HEK293 (cell line): ENCODE measurements around the gene ATP2A3.

Source experiments
- CTCF ChIA-PET: fragments of 350-600 bp; formaldehyde crosslinking; extraction: SDS; loops from one replicate; lab custom pipeline; 2021; ENCODE audit warnings: antibody characterized with exemption; lab: Yijun Ruan, JAX
- POLR2A ChIA-PET: fragments of 300-600 bp; formaldehyde crosslinking; extraction: SDS; loops from one replicate; lab custom pipeline; 2020; ENCODE audit warnings: antibody characterized with exemption, inconsistent platforms; lab: Yijun Ruan, JAX
- H3K27ac ChIP-seq: fragments of 200-500 bp; sonication (Bioruptor generic); 2 replicates; pipeline ENCODE4 v1.5.1; 2014; ENCODE audit warnings: low read depth, low read length, control low read depth, inconsistent platforms; ENCODE audit errors: extremely low read depth
- H3K36me3 ChIP-seq, 2 experiments: fragments of 200-500 bp in 1 of 2; sonication (Bioruptor generic) in 1 of 2; 1 replicate in 1 of 2; 2 replicates in 1 of 2; pipeline ENCODE4 v1.5.1; 2014 to 2017; ENCODE audit warnings: inconsistent platforms in 2 of 2, low read length in 2 of 2; ENCODE audit not compliant: control insufficient read depth in 2 of 2, insufficient read depth in 1 of 2
- H3K4me1 ChIP-seq: fragments of 200-500 bp; sonication (Bioruptor generic); 2 replicates; pipeline ENCODE4 v1.5.1; 2014; ENCODE audit warnings: mild to moderate bottlenecking, low read length, inconsistent platforms; ENCODE audit not compliant: control insufficient read depth, insufficient read depth
- H3K4me3 ChIP-seq: 2 replicates; pipeline ENCODE4 v1.5.1; 2011; ENCODE audit warnings: low read depth, mild to moderate bottlenecking, control low read depth, low read length, moderate library complexity
- H3K9me3 ChIP-seq: fragments of 200-500 bp; sonication (Bioruptor generic); 2 replicates; pipeline ENCODE4 v1.5.1; 2014; ENCODE audit warnings: low read depth, low read length, inconsistent platforms; ENCODE audit not compliant: control insufficient read depth, insufficient read depth
- GLIS1 ChIP-seq: fragments of 450-650 bp; formaldehyde crosslinking; IDR thresholded peaks from 2 replicates; pipeline ENCODE4 v1.5.1; 2016; ENCODE audit warnings: missing biosample characterization, missing genetic modification characterization
- HOXA7 ChIP-seq: sonication (generic); formaldehyde crosslinking; IDR thresholded peaks from 2 replicates; pipeline ENCODE4 v1.8.1; 2022; ENCODE audit warnings: missing genetic modification reagents, borderline replicate concordance
- MYNN ChIP-seq: fragments of 450-650 bp; formaldehyde crosslinking; IDR thresholded peaks from 2 replicates; pipeline ENCODE4 v1.5.1; 2016; ENCODE audit warnings: missing biosample characterization, missing genetic modification characterization, borderline replicate concordance
- PRDM4 ChIP-seq: fragments of 450-650 bp; formaldehyde crosslinking; IDR thresholded peaks from 2 replicates; pipeline ENCODE4 v1.5.1; 2017; ENCODE audit warnings: missing biosample characterization, missing genetic modification characterization
- ZBTB44 ChIP-seq: fragments of 450-650 bp; IDR thresholded peaks from 2 replicates; pipeline ENCODE4 v1.5.1; 2018; ENCODE audit warnings: missing biosample characterization, mild to moderate bottlenecking, missing genetic modification characterization
- ZIC2 ChIP-seq: fragments of 450-650 bp; formaldehyde crosslinking; IDR thresholded peaks from 2 replicates; pipeline ENCODE4 v1.5.1; 2016; ENCODE audit warnings: missing biosample characterization, missing genetic modification characterization
- ZNF112 ChIP-seq: fragments of 450-650 bp; formaldehyde crosslinking; IDR thresholded peaks from 2 replicates; pipeline ENCODE4 v1.5.0; 2017; ENCODE audit warnings: missing biosample characterization, missing genetic modification characterization
- ZNF148 ChIP-seq: fragments of 450-650 bp; formaldehyde crosslinking; IDR thresholded peaks from 2 replicates; pipeline ENCODE4 v1.5.0; 2017; ENCODE audit warnings: missing biosample characterization, missing genetic modification characterization, borderline replicate concordance
- ZNF169 ChIP-seq: fragments of 450-650 bp; formaldehyde crosslinking; IDR thresholded peaks from 2 replicates; pipeline ENCODE4 v1.5.1; 2016; ENCODE audit warnings: missing biosample characterization, missing genetic modification characterization
- ZNF274 ChIP-seq, 2 experiments: fragments of 200-500 bp in 1 of 2; fragments of 450-650 bp in 1 of 2; sonication (Bioruptor generic) in 1 of 2; formaldehyde crosslinking in 1 of 2; IDR thresholded peaks; 2 replicates each; pipeline versions ENCODE4 v1.5.1 to v1.6.1; 2014 to 2016; ENCODE audit warnings: borderline replicate concordance in 1 of 2, inconsistent platforms in 1 of 2, low read length in 1 of 2, missing biosample characterization in 1 of 2, missing genetic modification characterization in 1 of 2
- ZNF404 ChIP-seq: fragments of 450-650 bp; formaldehyde crosslinking; IDR thresholded peaks from 2 replicates; pipeline ENCODE4 v1.5.1; 2017; ENCODE audit warnings: missing biosample characterization, missing genetic modification characterization
- ZNF560 ChIP-seq: fragments of 450-650 bp; formaldehyde crosslinking; IDR thresholded peaks from 2 replicates; pipeline ENCODE4 v1.5.1; 2017; ENCODE audit warnings: missing biosample characterization, missing genetic modification characterization, borderline replicate concordance
- ZNF664 ChIP-seq: fragments of 450-650 bp; formaldehyde crosslinking; IDR thresholded peaks from 2 replicates; pipeline ENCODE4 v1.5.1; 2016; ENCODE audit warnings: missing biosample characterization, missing genetic modification characterization
- ZNF677 ChIP-seq: fragments of 450-650 bp; IDR thresholded peaks from 2 replicates; pipeline ENCODE4 v1.5.0; 2018; ENCODE audit warnings: missing biosample characterization, mild to moderate bottlenecking, missing genetic modification characterization, moderate library complexity
- ZNF785 ChIP-seq: fragments of 450-650 bp; formaldehyde crosslinking; IDR thresholded peaks from 2 replicates; pipeline ENCODE4 v1.5.1; 2016; ENCODE audit warnings: missing biosample characterization, missing genetic modification characterization
- TF ChIP-seq, protein P1 (sequence below): fragments of 450-650 bp; formaldehyde crosslinking; IDR thresholded peaks from 2 replicates; pipeline ENCODE4 v1.5.1; 2016; ENCODE audit warnings: missing biosample characterization, missing genetic modification characterization
- TF ChIP-seq, protein P2 (sequence below): fragments of 450-650 bp; formaldehyde crosslinking; IDR thresholded peaks from 2 replicates; pipeline ENCODE4 v1.5.1; 2017; ENCODE audit warnings: missing biosample characterization, missing genetic modification characterization

Gene ATP2A3

GRCh38 chr17:3974138-3974687 lies 10.0 kb upstream of the ATP2A3 start:
- no peaks in the 10 kb centered on the region for H3K9me3 ChIP-seq
- TF ChIP-seq PRDM4 (tag by site-specific recombination) (no peak), ZNF404 (no peak)
- no peak overlapping the region for H3K27ac ChIP-seq
- POLR2A ChIA-PET = no interaction called here
- CTCF ChIA-PET = interaction anchor here (0.6 kb wide), 1 partner anchor 230 kb away, joined by 4 read pairs; no protein-coding TSS in a partner anchor
- no peaks in the 10 kb centered on the region for H3K36me3 ChIP-seq
- no peaks in the 10 kb centered on the region for H3K4me1 ChIP-seq
- no peak overlapping the region for H3K4me3 ChIP-seq

DNA sequence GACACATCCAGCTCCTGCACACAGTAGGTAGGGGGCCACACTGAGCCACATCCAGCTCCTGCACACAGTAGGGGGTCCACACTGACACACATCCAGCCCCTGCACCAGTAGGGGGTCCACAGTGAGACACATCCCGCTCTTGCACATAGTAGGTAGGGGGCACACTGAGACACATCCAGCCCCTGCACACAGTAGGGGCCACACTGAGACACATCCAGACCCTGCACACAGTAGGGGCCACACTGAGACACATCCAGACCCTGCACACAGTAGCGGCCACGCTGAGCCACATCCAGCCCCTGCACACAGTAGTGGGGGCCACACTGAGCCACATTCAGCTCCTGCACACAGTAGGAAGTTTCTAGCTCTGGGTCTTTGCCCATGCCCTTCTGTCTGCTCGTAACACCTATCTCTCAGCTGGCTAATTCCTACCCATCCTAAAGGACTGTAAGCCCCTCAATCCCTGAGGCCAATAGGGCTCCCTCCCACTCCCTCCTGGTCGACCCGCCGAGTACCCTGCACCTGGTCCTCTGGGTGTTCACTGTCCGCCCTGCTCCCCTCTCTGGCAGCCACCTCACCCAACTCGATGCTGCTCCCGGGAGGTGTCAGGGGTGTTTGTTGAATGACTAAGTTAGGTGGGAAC lies 9.4 kb upstream of the ATP2A3 start:
- Histone ChIP-seq H3K9me3 (no peaks in the 10 kb centered on the region), H3K4me3 (no peak overlapping the region), H3K27ac (no peak overlapping the region), H3K4me1 (no peaks in the 10 kb centered on the region), H3K36me3 (no peaks in the 10 kb centered on the region)
- TF ChIP-seq ZNF112 (tag by site-specific recombination) = no peak
- 0 out of 2 replicates have a peak, but pooled peaks have one; percentile 3 for TF ChIP-seq GLIS1
- CTCF ChIA-PET = interaction anchor here (0.6 to 1.8 kb wide), 2 partner anchors 8 to 110 kb away, joined by 3 to 4 read pairs; no protein-coding TSS in a partner anchor
- POLR2A ChIA-PET = no interaction called here

DNA sequence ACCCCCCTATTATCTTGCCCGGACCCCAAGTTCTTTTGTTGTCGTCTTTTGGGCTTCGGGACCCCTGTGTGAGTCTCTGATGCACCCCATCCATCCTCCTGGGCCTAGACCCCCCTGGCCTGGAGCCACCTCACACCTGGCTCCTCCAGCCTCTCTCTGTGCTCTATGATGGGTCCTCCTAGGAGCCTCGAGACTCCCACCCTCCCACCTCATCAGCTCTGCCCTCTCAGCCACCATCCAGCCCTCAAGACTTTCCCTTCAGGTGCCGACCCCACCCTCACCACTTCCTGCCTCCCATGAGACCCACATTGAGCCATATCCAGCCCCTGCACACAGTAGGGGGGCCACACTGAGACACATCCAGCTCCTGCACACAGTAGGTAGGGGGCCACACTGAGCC lies 8.7 kb upstream of the ATP2A3 start:
- H3K9me3 ChIP-seq = no peaks in the 10 kb centered on the region
- CTCF ChIA-PET = interaction anchor here (1.8 kb wide), 1 partner anchor 110 kb away, joined by 4 read pairs; no protein-coding TSS in a partner anchor
- POLR2A ChIA-PET = no interaction called here
- no peaks in the 10 kb centered on the region for H3K36me3 ChIP-seq
- H3K27ac ChIP-seq = no peak overlapping the region
- no peak overlapping the region for H3K4me3 ChIP-seq
- TF ChIP-seq HOXA7 (CRISPR knock-in tag) (no peak), ZNF274 (IDR thresholded peaks at IDR 0.05; ENCODE audit: low read length) (no peak), ZNF274 (tag by site-specific recombination; IDR thresholded peaks at IDR 0.05; ENCODE audit: borderline replicate concordance) (no peak), MYNN (no peak), ZNF169 (no peak), ZNF664 (tag by site-specific recombination) (no peak), ZNF785 (tag by site-specific recombination) (no peak), ZNF148 (tag by site-specific recombination) (no peak), ZNF560 (tag by site-specific recombination) (no peak), ZIC2 (tag by site-specific recombination) (no peak), ZBTB44 (tag by site-specific recombination) (no peak), ZNF677 (tag by site-specific recombination) (no peak)
- TF ChIP-seq, protein P1, sequence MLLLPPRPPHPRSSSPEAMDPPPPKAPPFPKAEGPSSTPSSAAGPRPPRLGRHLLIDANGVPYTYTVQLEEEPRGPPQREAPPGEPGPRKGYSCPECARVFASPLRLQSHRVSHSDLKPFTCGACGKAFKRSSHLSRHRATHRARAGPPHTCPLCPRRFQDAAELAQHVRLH = no peak
- TF ChIP-seq, protein P2, sequence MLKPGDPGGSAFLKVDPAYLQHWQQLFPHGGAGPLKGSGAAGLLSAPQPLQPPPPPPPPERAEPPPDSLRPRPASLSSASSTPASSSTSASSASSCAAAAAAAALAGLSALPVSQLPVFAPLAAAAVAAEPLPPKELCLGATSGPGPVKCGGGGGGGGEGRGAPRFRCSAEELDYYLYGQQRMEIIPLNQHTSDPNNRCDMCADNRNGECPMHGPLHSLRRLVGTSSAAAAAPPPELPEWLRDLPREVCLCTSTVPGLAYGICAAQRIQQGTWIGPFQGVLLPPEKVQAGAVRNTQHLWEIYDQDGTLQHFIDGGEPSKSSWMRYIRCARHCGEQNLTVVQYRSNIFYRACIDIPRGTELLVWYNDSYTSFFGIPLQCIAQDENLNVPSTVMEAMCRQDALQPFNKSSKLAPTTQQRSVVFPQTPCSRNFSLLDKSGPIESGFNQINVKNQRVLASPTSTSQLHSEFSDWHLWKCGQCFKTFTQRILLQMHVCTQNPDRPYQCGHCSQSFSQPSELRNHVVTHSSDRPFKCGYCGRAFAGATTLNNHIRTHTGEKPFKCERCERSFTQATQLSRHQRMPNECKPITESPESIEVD (tag by site-specific recombination) = no peak
- H3K4me1 ChIP-seq = no peaks in the 10 kb centered on the region
